AG09319 (cell line): Measurements from ENCODE around the gene CFAP70.

Experiments used
- DNase-seq: peaks from one replicate; pipeline ENCODE4 v3.0.0-alpha.2; 2010; ENCODE audit warnings: low read depth; ENCODE audit errors: extremely low read depth
- CTCF ChIP-seq: IDR thresholded peaks from 2 replicates; pipeline ENCODE4 v1.5.1; 2011; ENCODE audit warnings: low read depth, mild to moderate bottlenecking, inconsistent platforms, low read length, moderate library complexity

CFAP70 gene

DNA sequence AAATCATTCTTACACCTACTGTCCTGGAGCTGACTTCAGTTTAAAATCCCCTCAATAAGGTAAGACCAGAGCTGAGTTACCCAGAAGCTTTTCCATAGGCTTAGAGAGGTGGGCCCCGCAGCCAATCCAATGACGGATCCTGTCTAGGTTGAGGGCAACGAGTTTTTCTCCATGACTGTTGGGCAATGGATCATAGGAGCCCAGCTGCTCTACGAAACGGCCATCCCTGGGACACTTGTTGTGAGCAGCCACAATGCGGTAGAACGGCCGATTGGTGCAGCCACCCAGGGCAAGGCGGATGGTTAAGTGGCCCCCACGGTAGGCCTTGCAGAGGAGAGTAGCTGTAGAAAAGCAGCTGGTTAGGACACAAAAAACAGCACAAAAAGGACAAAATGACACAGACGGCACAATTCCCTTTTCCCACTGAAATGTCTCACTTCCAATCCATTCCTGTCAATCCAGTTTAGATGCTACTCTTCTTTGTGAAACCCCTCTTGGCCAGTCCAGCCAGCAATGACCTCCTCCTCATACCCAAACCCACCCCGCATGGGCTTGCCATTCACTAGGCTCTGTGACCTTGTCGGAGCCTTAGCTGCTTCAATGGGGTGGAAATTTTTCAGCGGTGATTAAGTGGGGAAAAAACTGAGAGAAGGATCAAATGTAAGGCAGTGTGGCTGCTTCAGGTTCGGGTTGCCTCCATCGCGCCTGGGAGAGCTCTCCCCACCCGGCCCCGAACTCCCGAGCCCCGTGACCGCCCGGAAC lies 106.8 kb downstream of the CFAP70 start:
- no peak for DNase-seq
- no peak for TF ChIP-seq CTCF

DNA sequence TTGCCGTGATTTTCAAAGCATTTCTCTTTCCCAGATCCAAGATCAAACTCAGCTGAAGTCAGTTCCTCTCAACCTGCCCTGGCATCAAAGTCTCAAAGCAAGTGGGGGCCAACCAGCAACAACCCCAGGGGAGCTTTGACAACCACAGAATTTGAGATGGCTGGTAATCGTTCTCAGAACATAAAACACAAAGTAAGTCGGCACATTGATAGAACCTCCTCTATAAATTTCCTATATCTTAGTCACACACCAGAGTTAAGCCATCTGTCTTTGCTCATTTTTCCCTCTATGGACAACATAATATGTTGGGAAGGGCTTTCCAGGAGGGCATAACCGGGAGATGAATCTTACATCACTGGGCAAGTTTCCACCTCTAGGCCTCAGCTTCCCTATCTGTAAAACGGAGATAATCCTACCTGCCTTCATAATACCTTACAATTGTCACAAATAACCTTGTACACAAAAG lies 110.4 kb downstream of the CFAP70 start:
- no peak for TF ChIP-seq CTCF
- DNase-seq: no peak

- TF ChIP-seq CTCF: no peak
- no peak for DNase-seq
Measured at GRCh38 chr10:73247509-73248258, 111.0 kb downstream of the CFAP70 start.

- DNase-seq: peak; percentile 75
- TF ChIP-seq CTCF: no peak; the same call in 1 of the 2 replicates
Measured at GRCh38 chr10:73246646-73247508, 111.8 kb downstream of the CFAP70 start, which contains the start of gene DNAJC9. TSS of gene DNAJC9 (minus strand) at chr10:73247255. CDS start at chr10:73247189, 66 bp downstream.

- no peak for DNase-seq
- no peak for TF ChIP-seq CTCF
Measured at GRCh38 chr10:73246322-73246645, 112.4 kb downstream of the CFAP70 start.

DNA sequence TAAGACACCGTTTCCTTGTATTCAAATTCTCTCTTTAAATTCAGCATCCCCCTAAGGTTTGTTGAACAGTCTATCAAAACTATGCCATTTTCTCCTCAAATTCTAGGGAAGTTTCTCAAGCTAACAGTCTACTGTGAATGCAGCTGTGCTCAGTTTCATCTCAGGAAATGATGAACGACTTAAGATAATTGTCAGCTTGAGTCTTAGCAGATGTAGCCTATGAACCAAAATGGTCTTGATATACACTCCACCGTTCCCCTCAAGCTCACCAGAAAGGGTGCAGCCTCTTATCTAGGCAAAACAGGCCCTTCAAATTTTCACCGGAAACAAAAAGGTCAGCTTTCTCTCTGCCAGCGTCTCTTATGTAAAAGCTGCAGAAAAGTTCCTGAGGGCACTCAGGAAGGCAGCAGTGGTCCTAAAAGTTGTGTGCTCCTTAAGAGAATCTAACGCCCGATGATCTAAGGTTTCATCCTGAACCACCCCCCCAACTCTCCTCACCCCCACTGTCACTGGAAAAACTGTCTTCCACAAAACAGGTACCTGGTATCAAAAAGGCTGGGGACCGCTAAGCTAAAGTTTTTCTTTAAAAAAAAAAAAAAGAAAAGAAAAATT lies 113.7 kb downstream of the CFAP70 start:
- TF ChIP-seq CTCF: no peak
- no peak for DNase-seq
